Measurements from ENCODE around the gene RAB11FIP3. TPM values are rescaled to one million over a fixed set of nuclear protein-coding genes. Genes with fewer than 3 reads are reported as not detected.
A peak's percentile ranks its signal among the peaks of the same experiment; 100 is the strongest.

Gene RAB11FIP3
- total RNA-seq, 2 donors from 2014 or later: 62.7 to 68.9 TPM

DNA sequence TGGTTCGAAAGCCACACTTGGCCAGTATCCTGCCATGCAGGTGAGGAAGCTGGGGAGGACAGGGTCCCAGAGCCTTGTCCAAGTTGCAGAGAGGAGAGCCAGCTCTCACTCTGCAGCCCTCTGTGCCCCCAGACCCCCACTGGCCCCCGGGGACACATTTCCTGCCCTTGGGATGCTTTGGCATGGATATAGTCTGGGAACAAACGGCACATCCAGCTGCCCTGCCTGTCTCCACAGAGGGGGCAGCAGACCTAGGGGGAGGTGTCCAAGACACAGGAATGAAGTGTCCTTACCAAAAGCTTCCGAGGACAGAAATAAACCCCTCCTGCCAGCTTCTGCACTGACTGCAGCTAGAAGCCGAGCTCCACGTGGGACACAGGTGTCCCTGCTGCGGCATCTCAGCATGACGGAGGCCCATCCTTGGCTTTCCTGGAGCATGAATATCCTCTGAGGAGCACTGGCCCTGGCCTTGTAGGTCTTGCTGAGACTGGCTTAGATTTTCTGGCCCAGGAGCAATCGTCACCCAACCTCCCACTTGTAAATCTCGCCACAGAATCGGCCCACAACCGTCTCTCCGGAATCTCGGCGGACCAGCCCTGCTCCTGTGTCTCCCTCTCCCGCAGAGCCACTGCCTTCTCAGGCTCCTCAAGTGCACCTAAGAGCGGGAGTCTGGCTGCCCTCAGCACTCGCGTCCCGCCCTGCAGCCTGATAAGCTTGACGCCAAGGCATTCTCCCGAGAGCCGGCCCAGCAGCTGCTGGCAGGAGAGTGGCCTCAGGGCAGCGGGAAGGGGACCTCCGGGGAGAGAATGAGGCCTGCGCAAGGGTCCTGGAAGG lies 100.9 kb downstream of the RAB11FIP3 start:
- Mint-ChIP-seq H3K36me3 (ENCODE audit: low read depth) (peaks cover 3% of the 10 kb centered on the region), H3K4me3 (peak overlapping the region; percentile 75), H3K27me3 (ENCODE audit: insufficient read depth) (no peaks in the 10 kb centered on the region), H3K4me1 (peaks cover 16% of the 10 kb centered on the region), H3K9me3 (no peaks in the 10 kb centered on the region), H3K27ac (peak overlapping the region; percentile 91)
- TF ChIP-seq, protein P1, sequence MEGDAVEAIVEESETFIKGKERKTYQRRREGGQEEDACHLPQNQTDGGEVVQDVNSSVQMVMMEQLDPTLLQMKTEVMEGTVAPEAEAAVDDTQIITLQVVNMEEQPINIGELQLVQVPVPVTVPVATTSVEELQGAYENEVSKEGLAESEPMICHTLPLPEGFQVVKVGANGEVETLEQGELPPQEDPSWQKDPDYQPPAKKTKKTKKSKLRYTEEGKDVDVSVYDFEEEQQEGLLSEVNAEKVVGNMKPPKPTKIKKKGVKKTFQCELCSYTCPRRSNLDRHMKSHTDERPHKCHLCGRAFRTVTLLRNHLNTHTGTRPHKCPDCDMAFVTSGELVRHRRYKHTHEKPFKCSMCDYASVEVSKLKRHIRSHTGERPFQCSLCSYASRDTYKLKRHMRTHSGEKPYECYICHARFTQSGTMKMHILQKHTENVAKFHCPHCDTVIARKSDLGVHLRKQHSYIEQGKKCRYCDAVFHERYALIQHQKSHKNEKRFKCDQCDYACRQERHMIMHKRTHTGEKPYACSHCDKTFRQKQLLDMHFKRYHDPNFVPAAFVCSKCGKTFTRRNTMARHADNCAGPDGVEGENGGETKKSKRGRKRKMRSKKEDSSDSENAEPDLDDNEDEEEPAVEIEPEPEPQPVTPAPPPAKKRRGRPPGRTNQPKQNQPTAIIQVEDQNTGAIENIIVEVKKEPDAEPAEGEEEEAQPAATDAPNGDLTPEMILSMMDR (conservative IDR thresholded peaks at IDR 0.05): no peak
- peaks cover 3% of the 10 kb centered on the region for H3K36me3 ChIP-seq (ENCODE audit: control insufficient read depth, insufficient read depth, low read length)
- peak overlapping the region; percentile 91 for H3K4me3 ChIP-seq (ENCODE audit: low read length)
- 24 to 32% methylated on average over 19 to 26 of the region's 26 CpGs for WGBS, 2 experiments (ENCODE audit: insufficient coverage in 1 of 2, insufficient read length in 1 of 2)
- peak overlapping the region; percentile 83 for H3K9ac ChIP-seq (ENCODE audit: extremely low read depth, low read length, poor library complexity, severe bottlenecking)
- no peaks in the 10 kb centered on the region for H3K27me3 ChIP-seq (ENCODE audit: control insufficient read depth, insufficient read depth, low read length, poor library complexity, severe bottlenecking)
- peaks cover 11% of the 10 kb centered on the region for H3K4me1 ChIP-seq (ENCODE audit: control insufficient read depth, insufficient read depth, low read length)
- H3K27ac ChIP-seq (ENCODE audit: low read depth, low read length): peak overlapping the region; percentile 84
- DNase-seq: peak; percentile 81
- H3K9me3 ChIP-seq (ENCODE audit: control insufficient read depth, low read length): no peaks in the 10 kb centered on the region

DNA sequence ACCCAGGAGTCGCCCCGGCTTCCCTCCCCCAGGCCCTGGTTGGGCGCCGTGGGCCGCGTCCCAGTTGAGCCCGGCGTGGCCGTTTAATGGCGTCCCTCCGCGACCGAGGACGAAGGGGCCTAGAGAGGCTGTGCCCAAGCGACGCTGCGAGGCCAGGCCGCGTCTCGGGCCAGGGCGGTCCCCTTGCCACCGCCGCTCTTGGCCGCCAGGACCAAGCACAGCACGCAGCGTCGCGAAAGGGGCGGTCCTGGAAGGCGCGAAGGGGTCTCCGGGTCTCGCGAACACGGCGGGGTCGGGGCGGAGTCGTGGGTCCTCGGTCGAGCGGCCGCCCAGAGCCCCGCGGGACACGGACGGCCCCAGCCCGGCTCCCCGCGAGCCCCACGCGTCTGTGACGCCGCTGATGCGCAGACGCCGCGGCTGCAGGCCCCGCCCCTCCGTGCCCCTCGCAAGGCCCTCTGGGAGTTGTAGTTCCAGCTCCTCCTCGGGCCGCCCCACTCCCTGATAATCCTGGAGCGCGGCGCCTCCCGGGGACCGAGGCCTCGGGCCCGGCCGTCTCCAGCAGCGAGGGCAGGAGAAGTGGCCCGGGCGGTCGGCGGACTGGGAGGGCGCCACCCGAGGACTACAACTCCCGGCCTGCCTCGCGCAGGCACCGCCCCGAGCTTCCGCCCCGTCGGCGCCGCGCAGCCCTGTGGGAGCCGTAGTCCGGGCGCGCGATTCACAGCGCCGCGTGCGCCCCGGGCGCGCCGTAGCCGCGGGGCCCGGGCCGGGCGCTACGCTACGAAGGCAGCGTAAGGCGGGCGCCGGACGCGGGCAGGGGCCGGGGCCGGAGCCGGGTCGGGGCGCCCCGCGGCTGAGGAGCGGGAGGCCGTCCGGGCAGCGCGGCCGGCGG lies 101.8 kb downstream of the RAB11FIP3 start, which contains the start of gene CAPN15:
Gene CAPN15, plus strand, starts transcription at position 698 of the 889 bp plus-strand sequence. CDS start 19,127 bp downstream, outside the sequence.
- 0 to 1% methylated on average over 68 to 129 of the region's 129 CpGs for WGBS, 2 experiments (ENCODE audit: insufficient coverage in 1 of 2, insufficient read length in 1 of 2)
- Mint-ChIP-seq H3K4me3 (peak within 1 kb of the TSS; percentile 75), H3K27ac (peak within 1 kb of the TSS; percentile 91), H3K36me3 (ENCODE audit: low read depth) (peaks cover 3% of the 10 kb centered on the region), H3K27me3 (ENCODE audit: insufficient read depth) (no peaks in the 10 kb centered on the region), H3K9me3 (no peaks in the 10 kb centered on the region), H3K4me1 (peaks cover 16% of the 10 kb centered on the region)
- Histone ChIP-seq H3K4me1 (ENCODE audit: control insufficient read depth, insufficient read depth, low read length) (peaks cover 11% of the 10 kb centered on the region), H3K9ac (ENCODE audit: extremely low read depth, low read length, poor library complexity, severe bottlenecking) (peak within 1 kb of the TSS; percentile 83), H3K4me3 (ENCODE audit: low read length) (peak within 1 kb of the TSS; percentile 91), H3K27me3 (ENCODE audit: control insufficient read depth, insufficient read depth, low read length, poor library complexity, severe bottlenecking) (no peaks in the 10 kb centered on the region), H3K9me3 (ENCODE audit: control insufficient read depth, low read length) (no peaks in the 10 kb centered on the region), H3K36me3 (ENCODE audit: control insufficient read depth, insufficient read depth, low read length) (peaks cover 3% of the 10 kb centered on the region), H3K27ac (ENCODE audit: low read depth, low read length) (peak within 1 kb of the TSS; percentile 84)
- DNase-seq: peak; percentile 94
- TF ChIP-seq, protein P1 (conservative IDR thresholded peaks at IDR 0.05): peak; percentile 64
